Transverse colon (tissue), 4 donors: ENCODE measurements around the gene TOE1.

Experiments used
- CTCF ChIP-seq, 5 experiments: fragments of 200-600 bp in 3 of 5; fragments of 450-650 bp in 2 of 5; sonication (generic) in 3 of 5; IDR thresholded peaks; 1 replicate in 2 of 5; 2 replicates in 3 of 5; pipeline ENCODE4 v1.5.1; 2016 to 2017; ENCODE audit warnings: antibody characterized with exemption in 5 of 5, inconsistent platforms in 3 of 5, mild to moderate bottlenecking in 2 of 5, moderate library complexity in 1 of 5
- POLR2A ChIP-seq: fragments of 450-650 bp; IDR thresholded peaks from one replicate; pipeline ENCODE4 v1.6.1; 2016; ENCODE audit warnings: antibody characterized with exemption, mild to moderate bottlenecking, moderate library complexity
- POLR2AphosphoS5 ChIP-seq, 3 donors: sonication (generic); formaldehyde crosslinking; IDR thresholded peaks; one replicate each; pipeline ENCODE4 v1.6.1; 2016; ENCODE audit warnings: antibody characterized with exemption in 3 of 3

- TF ChIP-seq POLR2AphosphoS5 (IDR thresholded peaks at IDR 0.05), result no peak
- no peak for TF ChIP-seq POLR2A
- TF ChIP-seq CTCF (IDR thresholded peaks at IDR 0.05), result no peak
Measured at GRCh38 chr1:45355683-45356082, 15.7 kb downstream of the TOE1 start.
